Measurements from ENCODE around the gene TMEM214.
"Not testable (repeated sequence)": the region's sequence is repeated elsewhere in the genome, so short reads cannot be mapped to it uniquely, and the experiment has no call there.

TMEM214 gene

DNA sequence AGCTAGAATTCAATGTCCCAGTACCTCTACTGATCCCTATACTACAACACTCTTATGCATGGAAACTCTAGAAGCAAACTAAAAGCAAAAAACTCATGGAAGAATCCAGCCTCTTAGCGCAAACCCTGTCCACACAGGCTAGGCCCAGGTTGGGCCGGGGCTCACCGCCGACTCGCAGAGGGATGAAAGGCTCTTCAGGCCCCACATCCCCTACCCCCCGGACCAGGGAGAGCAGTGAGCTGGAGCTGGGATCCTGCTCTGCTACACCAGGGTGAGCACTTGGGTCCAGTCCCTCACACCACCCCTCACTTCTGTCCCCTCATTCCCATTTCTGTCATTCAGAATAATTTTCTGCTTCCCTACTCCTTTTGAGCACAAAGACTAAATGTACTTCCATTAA is 36.7 kb downstream of the TMEM214 start:
- 96 to 98% methylated on average over 6 of the region's 6 CpGs for WGBS, 2 experiments
- Histone ChIP-seq H3K36me3 (ENCODE audit: control insufficient read depth, insufficient read depth, low read length) (peaks cover 19% of the 10 kb centered on the region), H3K27ac (ENCODE audit: insufficient read depth, low read depth, low read length, poor library complexity, severe bottlenecking) (no peak overlapping the region), H3K9me3 (ENCODE audit: control insufficient read depth, low read length) (no peaks in the 10 kb centered on the region), H3K4me1 (ENCODE audit: control insufficient read depth, insufficient read depth, low read length) (peaks cover 10% of the 10 kb centered on the region), H3K27me3 (ENCODE audit: control insufficient read depth, insufficient read depth, low read length, poor library complexity, severe bottlenecking) (no peaks in the 10 kb centered on the region), H3K4me3 (ENCODE audit: insufficient read depth, low read depth, low read length) (no peak overlapping the region)

- Histone ChIP-seq H3K27me3 (ENCODE audit: control insufficient read depth, insufficient read depth, low read length, poor library complexity, severe bottlenecking) (no peaks in the 10 kb centered on the region), H3K4me3 (ENCODE audit: insufficient read depth, low read depth, low read length) (no peak overlapping the region), H3K9me3 (ENCODE audit: control insufficient read depth, low read length) (no peaks in the 10 kb centered on the region), H3K27ac (ENCODE audit: insufficient read depth, low read depth, low read length, poor library complexity, severe bottlenecking) (no peak overlapping the region), H3K36me3 (ENCODE audit: control insufficient read depth, insufficient read depth, low read length) (peaks cover 19% of the 10 kb centered on the region), H3K4me1 (ENCODE audit: control insufficient read depth, insufficient read depth, low read length) (peaks cover 10% of the 10 kb centered on the region)
- whole genome bisulfite sequencing, 2 experiments = 94 to 95% methylated on average over 8 of the region's 8 CpGs
These were observed 37.3 kb downstream of the TMEM214 start for GRCh38 chr2:27069961-27070618.

- H3K9me3 ChIP-seq (ENCODE audit: control insufficient read depth, low read length) = no peaks in the 10 kb centered on the region
- no peaks in the 10 kb centered on the region for H3K27me3 ChIP-seq (ENCODE audit: control insufficient read depth, insufficient read depth, low read length, poor library complexity, severe bottlenecking)
- H3K36me3 ChIP-seq (ENCODE audit: control insufficient read depth, insufficient read depth, low read length) = peaks cover 17% of the 10 kb centered on the region
- peak overlapping the region; percentile 79 for H3K27ac ChIP-seq (ENCODE audit: insufficient read depth, low read depth, low read length, poor library complexity, severe bottlenecking)
- H3K4me1 ChIP-seq (ENCODE audit: control insufficient read depth, insufficient read depth, low read length) = peaks cover 10% of the 10 kb centered on the region
- peak overlapping the region; percentile 97 for H3K4me3 ChIP-seq (ENCODE audit: insufficient read depth, low read depth, low read length)
- 11% methylated on average over 11 of the region's 11 CpGs for WGBS, 2 experiments
These were observed 38.0 kb downstream of the TMEM214 start for GRCh38 chr2:27070653-27071276.

GRCh38 chr2:27071277-27071989 is 38.7 kb downstream of the TMEM214 start, which contains the start of gene OST4:
Gene OST4 (minus strand): TSS chr2:27071654.
- peak within 1 kb of the TSS; percentile 97 for H3K4me3 ChIP-seq (ENCODE audit: insufficient read depth, low read depth, low read length)
- H3K9me3 ChIP-seq (ENCODE audit: control insufficient read depth, low read length) = no peaks in the 10 kb centered on the region
- H3K27me3 ChIP-seq (ENCODE audit: control insufficient read depth, insufficient read depth, low read length, poor library complexity, severe bottlenecking) = no peaks in the 10 kb centered on the region
- 0% methylated on average over 86 of the region's 86 CpGs for WGBS, 2 experiments
- peaks cover 11% of the 10 kb centered on the region for H3K36me3 ChIP-seq (ENCODE audit: control insufficient read depth, insufficient read depth, low read length)
- H3K27ac ChIP-seq (ENCODE audit: insufficient read depth, low read depth, low read length, poor library complexity, severe bottlenecking) = peak within 1 kb of the TSS; percentile 79
- H3K4me1 ChIP-seq (ENCODE audit: control insufficient read depth, insufficient read depth, low read length) = peaks cover 10% of the 10 kb centered on the region

GRCh38 chr2:27071990-27072830 is 39.4 kb downstream of the TMEM214 start:
- Histone ChIP-seq H3K36me3 (ENCODE audit: control insufficient read depth, insufficient read depth, low read length) (peaks cover 11% of the 10 kb centered on the region), H3K9me3 (ENCODE audit: control insufficient read depth, low read length) (no peaks in the 10 kb centered on the region), H3K4me3 (ENCODE audit: insufficient read depth, low read depth, low read length) (peak overlapping the region; percentile 97), H3K4me1 (ENCODE audit: control insufficient read depth, insufficient read depth, low read length) (peaks cover 10% of the 10 kb centered on the region), H3K27me3 (ENCODE audit: control insufficient read depth, insufficient read depth, low read length, poor library complexity, severe bottlenecking) (no peaks in the 10 kb centered on the region), H3K27ac (ENCODE audit: insufficient read depth, low read depth, low read length, poor library complexity, severe bottlenecking) (peak overlapping the region; percentile 56)
- 2% methylated on average over 34 of the region's 34 CpGs for WGBS, 2 experiments

DNA sequence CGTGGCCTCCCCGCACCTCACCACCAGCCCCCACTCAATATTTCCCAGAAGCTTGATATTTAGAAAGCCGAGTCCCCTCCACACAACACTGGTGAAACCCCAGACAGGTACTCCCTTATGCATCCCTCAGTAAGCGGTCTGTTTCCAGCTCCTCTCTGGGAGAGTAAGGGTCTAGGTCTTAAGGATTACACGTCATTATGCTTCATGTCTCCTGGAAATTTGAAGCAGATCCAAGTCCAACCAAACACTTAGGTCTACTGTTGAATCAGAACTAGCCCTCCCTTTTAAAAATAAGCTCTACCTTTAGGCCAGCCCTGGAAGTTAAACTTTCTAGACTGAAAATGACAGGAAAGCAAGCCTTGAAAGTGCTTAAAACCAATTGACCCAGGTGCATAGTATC is 40.2 kb downstream of the TMEM214 start:
- peaks cover 10% of the 10 kb centered on the region for H3K4me1 ChIP-seq (ENCODE audit: control insufficient read depth, insufficient read depth, low read length)
- no peaks in the 10 kb centered on the region for H3K27me3 ChIP-seq (ENCODE audit: control insufficient read depth, insufficient read depth, low read length, poor library complexity, severe bottlenecking)
- 57 to 62% methylated on average over 5 of the region's 5 CpGs for whole genome bisulfite sequencing, 2 experiments
- H3K4me3 ChIP-seq (ENCODE audit: insufficient read depth, low read depth, low read length) = no peak overlapping the region
- no peak overlapping the region for H3K27ac ChIP-seq (ENCODE audit: insufficient read depth, low read depth, low read length, poor library complexity, severe bottlenecking)
- H3K9me3 ChIP-seq (ENCODE audit: control insufficient read depth, low read length) = no peaks in the 10 kb centered on the region
- peaks cover 11% of the 10 kb centered on the region for H3K36me3 ChIP-seq (ENCODE audit: control insufficient read depth, insufficient read depth, low read length)

GRCh38 chr2:27073782-27074181 is 41.0 kb downstream of the TMEM214 start:
- Histone ChIP-seq H3K9me3 (ENCODE audit: control insufficient read depth, low read length) (no peaks in the 10 kb centered on the region), H3K4me1 (ENCODE audit: control insufficient read depth, insufficient read depth, low read length) (peaks cover 14% of the 10 kb centered on the region), H3K27me3 (ENCODE audit: control insufficient read depth, insufficient read depth, low read length, poor library complexity, severe bottlenecking) (no peaks in the 10 kb centered on the region), H3K4me3 (ENCODE audit: insufficient read depth, low read depth, low read length) (no peak overlapping the region), H3K36me3 (ENCODE audit: control insufficient read depth, insufficient read depth, low read length) (peaks cover 5% of the 10 kb centered on the region), H3K27ac (ENCODE audit: insufficient read depth, low read depth, low read length, poor library complexity, severe bottlenecking) (no peak overlapping the region)
- WGBS, 2 experiments = 92 to 95% methylated on average over 2 of the region's 2 CpGs

DNA sequence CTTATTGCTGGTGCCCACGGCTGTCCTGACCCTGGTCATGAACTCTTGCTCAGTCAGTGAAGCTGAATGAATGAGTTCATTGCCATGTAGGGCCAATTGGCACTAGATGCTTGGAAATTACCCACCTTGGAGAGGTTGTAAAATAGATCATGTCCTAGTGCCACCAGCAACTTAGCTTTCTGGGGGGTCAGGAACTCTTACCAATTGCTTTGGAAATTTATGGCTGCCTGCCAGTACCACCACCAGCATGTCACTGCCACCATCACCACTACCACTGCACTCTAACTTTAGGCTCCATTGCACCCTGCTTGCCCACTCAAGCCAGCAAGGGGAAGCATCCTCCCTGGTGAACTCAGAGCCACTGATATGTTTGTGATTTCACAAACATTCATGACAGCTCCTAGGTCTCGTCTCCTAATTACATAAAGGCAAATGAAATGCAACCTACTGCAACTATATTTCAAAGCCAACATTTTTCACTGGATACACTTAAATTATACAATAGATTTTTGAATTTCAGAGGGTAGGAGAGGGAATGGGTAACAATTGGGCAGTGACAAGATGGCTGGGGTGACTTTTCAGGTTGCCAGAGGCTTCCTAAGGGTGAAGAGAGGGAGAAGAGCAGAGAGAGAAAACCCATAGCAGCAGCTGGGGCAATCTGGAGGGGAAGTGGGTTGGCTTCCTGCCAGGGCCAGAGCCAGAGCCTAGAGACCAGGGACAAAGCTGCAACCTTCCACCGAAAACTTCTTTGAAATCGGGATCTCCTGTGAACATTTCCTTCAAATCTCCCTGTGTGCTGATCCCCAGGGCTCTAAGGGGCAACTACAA is 42.2 kb downstream of the TMEM214 start:
- H3K4me1 ChIP-seq (ENCODE audit: control insufficient read depth, insufficient read depth, low read length) = peaks cover 19% of the 10 kb centered on the region
- no peak overlapping the region for H3K27ac ChIP-seq (ENCODE audit: insufficient read depth, low read depth, low read length, poor library complexity, severe bottlenecking)
- no peaks in the 10 kb centered on the region for H3K9me3 ChIP-seq (ENCODE audit: control insufficient read depth, low read length)
- H3K27me3 ChIP-seq (ENCODE audit: control insufficient read depth, insufficient read depth, low read length, poor library complexity, severe bottlenecking) = no peaks in the 10 kb centered on the region
- H3K4me3 ChIP-seq (ENCODE audit: insufficient read depth, low read depth, low read length) = no peak overlapping the region
- no peaks in the 10 kb centered on the region for H3K36me3 ChIP-seq (ENCODE audit: control insufficient read depth, insufficient read depth, low read length)
- 91 to 94% methylated on average over 4 of the region's 4 CpGs for WGBS, 2 experiments

GRCh38 chr2:27075566-27075871 is 42.8 kb downstream of the TMEM214 start:
- not testable (repeated sequence) for H3K27ac ChIP-seq (ENCODE audit: insufficient read depth, low read depth, low read length, poor library complexity, severe bottlenecking)
- WGBS, 2 experiments = 92% methylated on average over 6 of the region's 6 CpGs

More at GRCh38 chr2:27075566-27075871, 42.8 kb downstream of the TMEM214 start:
- H3K36me3 ChIP-seq (ENCODE audit: control insufficient read depth, insufficient read depth, low read length); H3K27me3 ChIP-seq (ENCODE audit: control insufficient read depth, insufficient read depth, low read length, poor library complexity, severe bottlenecking); H3K4me3 ChIP-seq (ENCODE audit: insufficient read depth, low read depth, low read length); H3K9me3 ChIP-seq (ENCODE audit: control insufficient read depth, low read length): not testable (repeated sequence)
- peaks cover 20% of the 10 kb centered on the region for H3K4me1 ChIP-seq (ENCODE audit: control insufficient read depth, insufficient read depth, low read length)
